SK-N-SH (cell line): ENCODE results near the gene HAUS7. TPM values are rescaled to one million over a fixed set of nuclear protein-coding genes. Genes with fewer than 3 reads are reported as not detected.

Source experiments
- CTCF ChIA-PET: fragments of 300-600, 350-600 bp; formaldehyde crosslinking; extraction: SDS; loops from one replicate; lab custom pipeline; 2021; lab: Yijun Ruan, JAX
- POLR2A ChIA-PET: fragments of 350-600 bp; sonication (Branson Sonifier 250); formaldehyde crosslinking; extraction: SDS; loops from one replicate; lab custom pipeline; 2020; ENCODE audit warnings: antibody characterized with exemption, inconsistent platforms; lab: Yijun Ruan, JAX
- DNase-seq: peaks from one replicate; pipeline ENCODE4 v3.0.0; 2012
- H2AFZ ChIP-seq: fragments of 200-600 bp; sonication (generic); 2 replicates; pipeline ENCODE4 v1.8.1; 2016; ENCODE audit warnings: antibody characterized with exemption, mild to moderate bottlenecking, low read depth
- H3F3A ChIP-seq: fragments of 200-600 bp; sonication (generic); replicated peaks from 2 replicates; pipeline ENCODE3; 2016; ENCODE audit warnings: antibody characterized with exemption, mild to moderate bottlenecking; ENCODE audit not compliant: insufficient read depth
- H3K27ac ChIP-seq, 2 experiments: fragments of 200-500 bp in 1 of 2; fragments of 200-600 bp in 1 of 2; sonication (Bioruptor generic) in 1 of 2; sonication (generic), shearing (Covaris generic) in 1 of 2; 2 replicates each; pipeline versions ENCODE4 v1.5.1 to v1.6.1; 2014 to 2016; ENCODE audit warnings: low read depth in 2 of 2, inconsistent platforms in 1 of 2, low read length in 1 of 2, mild to moderate bottlenecking in 1 of 2, mixed read lengths in 1 of 2
- H3K27me3 ChIP-seq: fragments of 200-600 bp; sonication (generic), shearing (Covaris generic); 2 replicates; pipeline ENCODE4 v1.6.1; 2016; ENCODE audit warnings: mixed run types; ENCODE audit not compliant: insufficient read depth
- H3K36me3 ChIP-seq, 2 experiments: fragments of 200-500 bp in 1 of 2; fragments of 200-600 bp in 1 of 2; sonication (Bioruptor generic) in 1 of 2; sonication (generic) in 1 of 2; replicated peaks in 1 of 2; 2 replicates each; pipeline versions ENCODE3 to v1.5.1; 2014 to 2016; ENCODE audit warnings: low read length in 1 of 2, mild to moderate bottlenecking in 1 of 2; ENCODE audit not compliant: insufficient read depth in 2 of 2, control insufficient read depth in 1 of 2
- H3K4me1 ChIP-seq, 2 experiments: fragments of 200-500 bp in 1 of 2; fragments of 200-600 bp in 1 of 2; sonication (Bioruptor generic) in 1 of 2; sonication (generic), shearing (Covaris generic) in 1 of 2; 2 replicates each; pipeline versions ENCODE4 v1.5.1 to v1.6.1; 2014 to 2016; ENCODE audit warnings: low read depth in 1 of 2, low read length in 1 of 2, mixed run types in 1 of 2; ENCODE audit not compliant: insufficient read depth in 2 of 2, control insufficient read depth in 1 of 2
- H3K4me2 ChIP-seq: fragments of 200-600 bp; sonication (generic), shearing (Covaris generic); 2 replicates; pipeline ENCODE4 v1.6.1; 2017; ENCODE audit warnings: mixed run types
- H3K4me3 ChIP-seq, 2 experiments: fragments of 200-500 bp in 1 of 2; fragments of 200-600 bp in 1 of 2; sonication (Bioruptor generic) in 1 of 2; sonication (generic), shearing (Covaris generic) in 1 of 2; 2 replicates each; pipeline versions ENCODE4 v1.5.1 to v1.8.1; 2014 to 2016; ENCODE audit warnings: low read depth in 2 of 2, inconsistent platforms in 1 of 2, low read length in 1 of 2, mild to moderate bottlenecking in 1 of 2, mixed read lengths in 1 of 2, moderate library complexity in 1 of 2
- H3K79me2 ChIP-seq: fragments of 200-600 bp; sonication (generic); 2 replicates; pipeline ENCODE4 v1.8.1; 2017; ENCODE audit warnings: mild to moderate bottlenecking; ENCODE audit not compliant: insufficient read depth
- H3K9ac ChIP-seq: fragments of 200-600 bp; sonication (generic); 2 replicates; pipeline ENCODE4 v1.6.1; 2017; ENCODE audit warnings: mixed run types
- H3K9me2 ChIP-seq: fragments of 200-600 bp; sonication (generic); 2 replicates; pipeline ENCODE4 v1.6.1; 2017; ENCODE audit warnings: mixed run types
- H3K9me3 ChIP-seq: fragments of 200-600 bp; sonication (generic); 2 replicates; pipeline ENCODE4 v1.6.1; 2017; ENCODE audit warnings: mixed run types, mild to moderate bottlenecking, moderate library complexity
- H4K20me1 ChIP-seq: fragments of 200-600 bp; sonication (generic); 2 replicates; pipeline ENCODE4 v1.6.1; 2017; ENCODE audit warnings: mild to moderate bottlenecking, mixed run types; ENCODE audit not compliant: insufficient read depth
- CHD2 ChIP-seq: fragments of 150-350 bp; IDR thresholded peaks from 2 replicates; pipeline ENCODE4 v1.6.1; 2018; ENCODE audit warnings: low read length; ENCODE audit not compliant: partially characterized antibody
- CTCF ChIP-seq: fragments of 200-600 bp; sonication (generic); IDR thresholded peaks from 2 replicates; pipeline ENCODE4 v1.6.1; 2017; ENCODE audit warnings: antibody characterized with exemption, mild to moderate bottlenecking, moderate library complexity
- FOXM1 ChIP-seq: IDR thresholded peaks from 2 replicates; pipeline ENCODE4 v1.4.0; 2012; ENCODE audit warnings: low read depth, mild to moderate bottlenecking
- GABPA ChIP-seq: IDR thresholded peaks from 2 replicates; pipeline ENCODE4 v1.4.0; 2012; ENCODE audit warnings: low read depth, mild to moderate bottlenecking
- IRF3 ChIP-seq: fragments of 150-350 bp; IDR thresholded peaks from 2 replicates; pipeline ENCODE4 v1.6.1; 2016; ENCODE audit warnings: mild to moderate bottlenecking, low read depth, low read length
- JUND ChIP-seq: IDR thresholded peaks from 2 replicates; pipeline ENCODE4 v1.4.0; 2012
- MAX ChIP-seq: IDR thresholded peaks from 2 replicates; pipeline ENCODE4 v1.4.0; 2012; ENCODE audit warnings: low read depth
- MEF2A ChIP-seq: IDR thresholded peaks from 2 replicates; pipeline ENCODE4 v1.4.0; 2012; ENCODE audit warnings: low read depth, borderline replicate concordance
- POLR2AphosphoS5 ChIP-seq: IDR thresholded peaks from 2 replicates; pipeline ENCODE4 v1.6.1; 2012; ENCODE audit warnings: low read depth, low read length
- RAD21 ChIP-seq: IDR thresholded peaks from 2 replicates; pipeline ENCODE4 v1.6.1; 2012; ENCODE audit warnings: mild to moderate bottlenecking, low read length
- RCOR1 ChIP-seq: fragments of 150-350 bp; IDR thresholded peaks from 2 replicates; pipeline ENCODE4 v1.6.1; 2017; ENCODE audit warnings: antibody characterized with exemption, low read length
- RFX5 ChIP-seq: IDR thresholded peaks from 2 replicates; pipeline ENCODE4 v1.6.1; 2012; ENCODE audit warnings: mild to moderate bottlenecking, improper control_type of control experiment, low read length
- SIN3A ChIP-seq: IDR thresholded peaks from 2 replicates; pipeline ENCODE4 v1.6.1; 2012; ENCODE audit warnings: low read depth, mild to moderate bottlenecking, low read length, moderate library complexity, borderline replicate concordance
- TAF1 ChIP-seq: IDR thresholded peaks from 2 replicates; pipeline ENCODE4 v1.6.1; 2012; ENCODE audit warnings: low read depth, mild to moderate bottlenecking, low read length, moderate library complexity, borderline replicate concordance
- TCF12 ChIP-seq: IDR thresholded peaks from 2 replicates; pipeline ENCODE4 v1.4.0; 2012
- TEAD4 ChIP-seq: IDR thresholded peaks from 2 replicates; pipeline ENCODE4 v1.4.0; 2012; ENCODE audit warnings: mild to moderate bottlenecking, borderline replicate concordance; ENCODE audit not compliant: insufficient read depth
- YY1 ChIP-seq: IDR thresholded peaks from 2 replicates; pipeline ENCODE4 v1.4.0; 2012; ENCODE audit warnings: low read depth, mild to moderate bottlenecking
- ZBTB33 ChIP-seq: IDR thresholded peaks from 2 replicates; pipeline ENCODE4 v1.4.0; 2012; ENCODE audit warnings: low read depth, borderline replicate concordance
- WGBS: methylation state at CpG from one replicate; pipeline ENCODE4 v1.1.6; 2017; ENCODE audit warnings: low lambda C conversion rate; 5-methylcytosine and 5-hydroxymethylcytosine counted together
- polyA plus RNA-seq, 3 experiments: library from polyadenylated mRNA; depleted of rRNA; stranded (reverse); fragments of >200 nt; gene quantifications; 2 replicates each; pipeline ENCODE4 v1.2.3, GENCODE V29; 2012

The HAUS7 gene
- polyA plus RNA-seq, 1 of the 3 experiments (the other 2 are of a cell fraction) = 39.7 TPM

- DNase-seq = no peak
- H3K4me2 ChIP-seq = no peak overlapping the region
- peaks cover 4% of the 10 kb centered on the region for H3K27me3 ChIP-seq
- H3K9ac ChIP-seq = no peak overlapping the region
- peaks cover 0 to 6% of the 10 kb centered on the region in 2 experiments for H3K36me3 ChIP-seq
- H3K27ac ChIP-seq = no peak overlapping the region
- ChIA-PET POLR2A (no interaction called here), CTCF (interaction anchor here (1.2 to 4.3 kb wide), 2 partner anchors 52 to 422 kb away, joined by 5 to 26 read pairs; no protein-coding TSS in a partner anchor)
- H2AFZ ChIP-seq = no peak overlapping the region
- 76% methylated on average over 11 of the region's 16 CpGs for WGBS
- H3F3A ChIP-seq = no peaks in the 10 kb centered on the region
- H3K9me3 ChIP-seq = no peaks in the 10 kb centered on the region
- H4K20me1 ChIP-seq = no peaks in the 10 kb centered on the region
- no peak overlapping the region for H3K4me3 ChIP-seq
- TF ChIP-seq FOXM1 (no peak), MAX (no peak)
- no peaks in the 10 kb centered on the region for H3K79me2 ChIP-seq
- no peaks in the 10 kb centered on the region for H3K9me2 ChIP-seq
- peaks cover 0 to 19% of the 10 kb centered on the region in 2 experiments; a peak in 1 of 4 replicates for H3K4me1 ChIP-seq
These were observed 15.3 kb downstream of the HAUS7 start for GRCh38 chrX:153454901-153455550.

- Histone ChIP-seq H3K9ac (no peak overlapping the region), H2AFZ (no peak overlapping the region), H3K27ac (no peak overlapping the region), H4K20me1 (no peaks in the 10 kb centered on the region), H3K9me2 (no peaks in the 10 kb centered on the region), H3K9me3 (no peaks in the 10 kb centered on the region), H3K4me3 (no peak overlapping the region), H3K4me2 (no peak overlapping the region), H3K36me3 (peaks cover 0 to 6% of the 10 kb centered on the region in 2 experiments), H3K79me2 (no peaks in the 10 kb centered on the region), H3K27me3 (peaks cover 11% of the 10 kb centered on the region), H3K4me1 (peaks cover 0 to 6% of the 10 kb centered on the region in 2 experiments; a peak in 1 of 4 replicates), H3F3A (no peaks in the 10 kb centered on the region)
- no peak for DNase-seq
- 61% methylated on average over 4 of the region's 8 CpGs for WGBS
- ChIA-PET CTCF (interaction anchor here (1.6 kb wide), 1 partner anchor 9 kb away, joined by 3 read pairs; no protein-coding TSS in a partner anchor), POLR2A (no interaction called here)
- TF ChIP-seq TCF12 = no peak
- no peak for TF ChIP-seq CHD2
- TF ChIP-seq CTCF = no peak
- no peak for TF ChIP-seq RFX5
- no peak for TF ChIP-seq RCOR1
- TF ChIP-seq ZBTB33 = no peak
- no peak for TF ChIP-seq POLR2AphosphoS5
- TF ChIP-seq JUND = no peak
- TF ChIP-seq MAX = no peak
- TF ChIP-seq YY1 = no peak
- no peak for TF ChIP-seq SIN3A
- TF ChIP-seq IRF3 = no peak
- TF ChIP-seq RAD21 = no peak
- TF ChIP-seq TAF1 = no peak
- no peak for TF ChIP-seq TEAD4
- TF ChIP-seq GABPA = no peak
- no peak for TF ChIP-seq MEF2A
- TF ChIP-seq FOXM1 = no peak
These were observed 19.5 kb downstream of the HAUS7 start for GRCh38 chrX:153450949-153451277.
